Activated B cell treated with CpG ODN at 0.5 μM for 24 hours (primary cell): ENCODE measurements around the gene PMEPA1. TPM values are rescaled to one million over a fixed set of nuclear protein-coding genes. Genes with fewer than 3 reads are reported as not detected.

Source experiments
- ATAC-seq: fragments of 200-7000 bp; cut with Tn5 transposase; one replicate; pipeline ENCODE4 v1.10.0; 2021; ENCODE audit warnings: low read depth, mild to moderate bottlenecking, moderate library complexity
- CTCF ChIA-PET: fragments of 350-600 bp; sonication (Branson Sonifier 250); formaldehyde crosslinking; loops from one replicate; lab custom pipeline; 2021; ENCODE audit warnings: antibody characterized with exemption; lab: Charles Lee
- POLR2A ChIA-PET: fragments of 350-600 bp; sonication (Branson Sonifier 250); formaldehyde crosslinking; loops from one replicate; lab custom pipeline; 2021; ENCODE audit warnings: antibody characterized with exemption; lab: Charles Lee
- DNase-seq: peaks from one replicate; pipeline ENCODE4 v3.0.0; 2022
- H3K27ac Mint-ChIP-seq: one replicate; pipeline ENCODE4 v1.8.0; 2020; ENCODE audit warnings: mixed read lengths
- H3K27me3 Mint-ChIP-seq: one replicate; pipeline ENCODE4 v1.8.0; 2021; ENCODE audit warnings: mixed read lengths
- H3K36me3 Mint-ChIP-seq: one replicate; pipeline ENCODE4 v1.8.0; 2021; ENCODE audit warnings: low read depth, mixed read lengths
- H3K4me1 Mint-ChIP-seq: one replicate; pipeline ENCODE4 v1.8.0; 2021; ENCODE audit warnings: mixed read lengths
- H3K4me3 Mint-ChIP-seq: one replicate; pipeline ENCODE4 v1.8.0; 2020; ENCODE audit warnings: mild to moderate bottlenecking, mixed read lengths
- H3K9me3 Mint-ChIP-seq: one replicate; pipeline ENCODE4 v1.8.0; 2020; ENCODE audit warnings: mixed read lengths
- CTCF ChIP-seq: fragments of 200-600 bp; IDR thresholded peaks from one replicate; pipeline ENCODE4 v1.8.0; 2022; ENCODE audit warnings: antibody characterized with exemption, mild to moderate bottlenecking
- intact Hi-C: fragments of 100-400 bp; cut with micrococcal nuclease; formaldehyde crosslinking; loops from one replicate; pipeline ENCODE4 v1.15.1; 2024
- total RNA-seq: library from RNA; stranded (reverse); gene quantifications from 2 replicates; pipeline ENCODE4 v1.2.3, GENCODE V29; 2022

The PMEPA1 gene
- total RNA-seq, 1 donor from 2014 or later = 34.8 TPM

GRCh38 chr20:57614490-57615444 is 95.0 kb downstream of the PMEPA1 start:
- ChIA-PET CTCF (no interaction called here), POLR2A (interaction anchor here (1.3 to 1.9 kb wide), 2 partner anchors 13 to 15 kb away, joined by 3 to 6 read pairs; no protein-coding TSS in a partner anchor)
- TF ChIP-seq CTCF = no peak
- intact Hi-C loops = loop anchor here (5.0 to 10.0 kb wide), 3 partner anchors 1147 to 1390 kb away; partner anchors contain the start of genes CTSZ and RTF2
- Mint-ChIP-seq H3K27me3 (no peaks in the 10 kb centered on the region), H3K9me3 (no peaks in the 10 kb centered on the region), H3K4me1 (peaks cover 41% of the 10 kb centered on the region), H3K36me3 (peaks cover 55% of the 10 kb centered on the region), H3K4me3 (no peak overlapping the region), H3K27ac (no peak overlapping the region)
- ATAC-seq (no peak), DNase-seq (no peak)

GRCh38 chr20:57613481-57613921 is 96.3 kb downstream of the PMEPA1 start:
- intact Hi-C loops = loop anchor here (10.0 kb wide), 1 partner anchor 1391 kb away; the partner anchor contains the start of gene CTSZ
- POLR2A ChIA-PET = interaction anchor here (1.3 kb wide), 1 partner anchor 17 kb away, joined by 3 read pairs; no protein-coding TSS in a partner anchor
- H3K36me3 Mint-ChIP-seq = peaks cover 65% of the 10 kb centered on the region

GRCh38 chr20:57612916-57613315 is 96.9 kb downstream of the PMEPA1 start:
- POLR2A ChIA-PET = interaction anchor here (1.3 kb wide), 1 partner anchor 17 kb away, joined by 3 read pairs; no protein-coding TSS in a partner anchor
- Mint-ChIP-seq H3K9me3 (no peaks in the 10 kb centered on the region), H3K36me3 (peaks cover 71% of the 10 kb centered on the region), H3K4me3 (no peak overlapping the region), H3K27me3 (no peaks in the 10 kb centered on the region), H3K27ac (no peak overlapping the region), H3K4me1 (peaks cover 31% of the 10 kb centered on the region)
- no peak for TF ChIP-seq CTCF
- no peak for DNase-seq
- no peak for ATAC-seq
- intact Hi-C loops = loop anchor here (10.0 kb wide), 1 partner anchor 1392 kb away; the partner anchor contains the start of gene CTSZ
- CTCF ChIA-PET = no interaction called here

More at GRCh38 chr20:57613481-57613921, 96.3 kb downstream of the PMEPA1 start:
- Mint-ChIP-seq H3K4me3 (no peak overlapping the region), H3K27me3 (no peaks in the 10 kb centered on the region), H3K9me3 (no peaks in the 10 kb centered on the region), H3K27ac (no peak overlapping the region), H3K4me1 (peaks cover 37% of the 10 kb centered on the region)
- CTCF ChIA-PET = no interaction called here
- no peak for TF ChIP-seq CTCF
- ATAC-seq = no peak
- DNase-seq = no peak

- no peak for TF ChIP-seq CTCF
- Mint-ChIP-seq H3K36me3 (peaks cover 75% of the 10 kb centered on the region), H3K27ac (no peak overlapping the region), H3K9me3 (no peaks in the 10 kb centered on the region), H3K4me1 (peaks cover 26% of the 10 kb centered on the region), H3K27me3 (no peaks in the 10 kb centered on the region), H3K4me3 (no peak overlapping the region)
- intact Hi-C loops = loop anchor here (10.0 kb wide), 1 partner anchor 1392 kb away; the partner anchor contains the start of gene CTSZ
- POLR2A ChIA-PET = no interaction called here
- DNase-seq (no peak), ATAC-seq (no peak)
- CTCF ChIA-PET = no interaction called here
Measured at GRCh38 chr20:57612436-57612835, 97.4 kb downstream of the PMEPA1 start.
